Measurements from ENCODE around the gene ALK.

ALK gene

GRCh38 chr2:29664578-29664977 lies 256.8 kb downstream of the ALK start:
- Mint-ChIP-seq H3K27ac (no peak overlapping the region), H3K36me3 (no peaks in the 10 kb centered on the region), H3K4me1 (no peaks in the 10 kb centered on the region), H3K27me3 (peaks cover 1% of the 10 kb centered on the region), H3K9me3 (peaks cover 6% of the 10 kb centered on the region), H3K4me3 (no peak overlapping the region)

- Mint-ChIP-seq H3K27me3 (peaks cover 1% of the 10 kb centered on the region), H3K4me1 (no peaks in the 10 kb centered on the region), H3K4me3 (no peak overlapping the region), H3K9me3 (peaks cover 2% of the 10 kb centered on the region), H3K36me3 (no peaks in the 10 kb centered on the region), H3K27ac (no peak overlapping the region)
Observed at GRCh38 chr2:29663268-29663667, 258.1 kb downstream of the ALK start.

GRCh38 chr2:29662861-29663260 lies 258.5 kb downstream of the ALK start:
- peaks cover 1% of the 10 kb centered on the region for H3K27me3 Mint-ChIP-seq
- H3K36me3 Mint-ChIP-seq = no peaks in the 10 kb centered on the region
- H3K9me3 Mint-ChIP-seq = no peaks in the 10 kb centered on the region
- no peaks in the 10 kb centered on the region for H3K4me1 Mint-ChIP-seq
- H3K27ac Mint-ChIP-seq = no peak overlapping the region
- no peak overlapping the region for H3K4me3 Mint-ChIP-seq

GRCh38 chr2:29660201-29660600 lies 261.2 kb downstream of the ALK start:
- Mint-ChIP-seq H3K27ac (no peak overlapping the region), H3K27me3 (peaks cover 6% of the 10 kb centered on the region), H3K9me3 (no peaks in the 10 kb centered on the region), H3K4me3 (no peak overlapping the region), H3K4me1 (no peaks in the 10 kb centered on the region), H3K36me3 (no peaks in the 10 kb centered on the region)

- Mint-ChIP-seq H3K27me3 (peaks cover 9% of the 10 kb centered on the region), H3K36me3 (no peaks in the 10 kb centered on the region), H3K27ac (no peak overlapping the region), H3K9me3 (no peaks in the 10 kb centered on the region), H3K4me1 (no peaks in the 10 kb centered on the region), H3K4me3 (no peak overlapping the region)
Observed at GRCh38 chr2:29659178-29659577, 262.2 kb downstream of the ALK start.

GRCh38 chr2:29657674-29658073 lies 263.7 kb downstream of the ALK start:
- Mint-ChIP-seq H3K27me3 (peaks cover 12% of the 10 kb centered on the region), H3K36me3 (no peaks in the 10 kb centered on the region), H3K4me1 (no peaks in the 10 kb centered on the region), H3K4me3 (no peak overlapping the region), H3K27ac (no peak overlapping the region), H3K9me3 (no peaks in the 10 kb centered on the region)

- Mint-ChIP-seq H3K9me3 (no peaks in the 10 kb centered on the region), H3K36me3 (no peaks in the 10 kb centered on the region), H3K27me3 (peaks cover 15% of the 10 kb centered on the region), H3K27ac (no peak overlapping the region), H3K4me3 (no peak overlapping the region), H3K4me1 (no peaks in the 10 kb centered on the region)
Observed at GRCh38 chr2:29655391-29656086, 265.8 kb downstream of the ALK start.

- no peak overlapping the region for H3K27ac Mint-ChIP-seq
- H3K36me3 Mint-ChIP-seq = no peaks in the 10 kb centered on the region
- H3K27me3 Mint-ChIP-seq = peaks cover 13% of the 10 kb centered on the region
- no peak overlapping the region for H3K4me3 Mint-ChIP-seq
- no peaks in the 10 kb centered on the region for H3K4me1 Mint-ChIP-seq
- H3K9me3 Mint-ChIP-seq = peaks cover 14% of the 10 kb centered on the region
Observed at GRCh38 chr2:29650631-29651097, 270.7 kb downstream of the ALK start.

- Mint-ChIP-seq H3K27ac (no peak overlapping the region), H3K27me3 (peaks cover 10% of the 10 kb centered on the region), H3K4me3 (no peak overlapping the region), H3K4me1 (no peaks in the 10 kb centered on the region), H3K9me3 (peaks cover 14% of the 10 kb centered on the region), H3K36me3 (no peaks in the 10 kb centered on the region)
Observed at GRCh38 chr2:29644949-29645348, 276.4 kb downstream of the ALK start.

- peaks cover 7% of the 10 kb centered on the region for H3K9me3 Mint-ChIP-seq
- no peak overlapping the region for H3K4me3 Mint-ChIP-seq
- no peaks in the 10 kb centered on the region for H3K4me1 Mint-ChIP-seq
- H3K27me3 Mint-ChIP-seq = peaks cover 10% of the 10 kb centered on the region
- H3K36me3 Mint-ChIP-seq = no peaks in the 10 kb centered on the region
- no peak overlapping the region for H3K27ac Mint-ChIP-seq
Observed at GRCh38 chr2:29643196-29643595, 278.2 kb downstream of the ALK start.

GRCh38 chr2:29640360-29640759 lies 281.0 kb downstream of the ALK start:
- H3K36me3 Mint-ChIP-seq = no peaks in the 10 kb centered on the region
- H3K4me3 Mint-ChIP-seq = no peak overlapping the region
- H3K27me3 Mint-ChIP-seq = peaks cover 11% of the 10 kb centered on the region
- no peaks in the 10 kb centered on the region for H3K4me1 Mint-ChIP-seq
- no peaks in the 10 kb centered on the region for H3K9me3 Mint-ChIP-seq
- H3K27ac Mint-ChIP-seq = no peak overlapping the region

- Mint-ChIP-seq H3K27me3 (peaks cover 13% of the 10 kb centered on the region), H3K9me3 (no peaks in the 10 kb centered on the region), H3K27ac (no peak overlapping the region), H3K36me3 (no peaks in the 10 kb centered on the region), H3K4me1 (no peaks in the 10 kb centered on the region), H3K4me3 (no peak overlapping the region)
Observed at GRCh38 chr2:29638641-29639040, 282.7 kb downstream of the ALK start.

GRCh38 chr2:29634916-29635315 lies 286.5 kb downstream of the ALK start:
- Mint-ChIP-seq H3K9me3 (no peaks in the 10 kb centered on the region), H3K27ac (no peak overlapping the region), H3K36me3 (no peaks in the 10 kb centered on the region), H3K27me3 (peaks cover 24% of the 10 kb centered on the region), H3K4me1 (no peaks in the 10 kb centered on the region), H3K4me3 (no peak overlapping the region)

GRCh38 chr2:29632018-29632417 lies 289.4 kb downstream of the ALK start:
- Mint-ChIP-seq H3K4me1 (no peaks in the 10 kb centered on the region), H3K9me3 (no peaks in the 10 kb centered on the region), H3K36me3 (no peaks in the 10 kb centered on the region), H3K4me3 (no peak overlapping the region), H3K27me3 (peaks cover 23% of the 10 kb centered on the region), H3K27ac (no peak overlapping the region)

GRCh38 chr2:29629495-29629894 lies 291.9 kb downstream of the ALK start:
- H3K4me1 Mint-ChIP-seq = no peaks in the 10 kb centered on the region
- no peak overlapping the region for H3K4me3 Mint-ChIP-seq
- no peak overlapping the region for H3K27ac Mint-ChIP-seq
- H3K36me3 Mint-ChIP-seq = no peaks in the 10 kb centered on the region
- peaks cover 30% of the 10 kb centered on the region for H3K27me3 Mint-ChIP-seq
- no peaks in the 10 kb centered on the region for H3K9me3 Mint-ChIP-seq

- no peaks in the 10 kb centered on the region for H3K4me1 Mint-ChIP-seq
- H3K27ac Mint-ChIP-seq = no peak overlapping the region
- H3K36me3 Mint-ChIP-seq = no peaks in the 10 kb centered on the region
- peaks cover 29% of the 10 kb centered on the region for H3K27me3 Mint-ChIP-seq
- no peak overlapping the region for H3K4me3 Mint-ChIP-seq
- no peaks in the 10 kb centered on the region for H3K9me3 Mint-ChIP-seq
Observed at GRCh38 chr2:29628862-29629261, 292.5 kb downstream of the ALK start.
